SK-N-SH treated with all-trans-retinoic acid at 6 μM for 48 hours (cell line): ENCODE measurements around the gene SLC6A18.

Experiments used
- CSDC2 ChIP-seq: fragments of 250-450 bp; sonication (Bioruptor Pico); IDR thresholded peaks from 2 replicates; pipeline ENCODE4 v1.5.0; 2020; ENCODE audit warnings: mild to moderate bottlenecking, moderate library complexity
- PPARA ChIP-seq: fragments of 250-450 bp; sonication (Bioruptor Pico); IDR thresholded peaks from 2 replicates; pipeline ENCODE4 v1.5.0; 2020; ENCODE audit warnings: mild to moderate bottlenecking, borderline replicate concordance
- RARB ChIP-seq: fragments of 250-450 bp; sonication (Bioruptor Pico); IDR thresholded peaks from 2 replicates; pipeline ENCODE4 v1.8.0; 2021; ENCODE audit warnings: mild to moderate bottlenecking, moderate library complexity
- ZNF565 ChIP-seq: fragments of 450-650 bp; formaldehyde crosslinking; conservative IDR thresholded peaks from 2 replicates; pipeline ENCODE4 v1.5.0; 2020; ENCODE audit warnings: low read depth, mild to moderate bottlenecking, moderate library complexity
- ZNF70 ChIP-seq: fragments of 450-650 bp; formaldehyde crosslinking; IDR thresholded peaks from 2 replicates; pipeline ENCODE4 v1.5.0; 2020; ENCODE audit warnings: mild to moderate bottlenecking, moderate library complexity
- TF ChIP-seq, protein P1 (sequence below): fragments of 250-450 bp; sonication (Bioruptor Pico); IDR thresholded peaks from 2 replicates; pipeline ENCODE4 v1.5.1; 2021; ENCODE audit warnings: mild to moderate bottlenecking, moderate library complexity
- TF ChIP-seq, protein P2 (sequence below): fragments of 250-450 bp; sonication (Bioruptor Pico); IDR thresholded peaks from 2 replicates; pipeline ENCODE4 v1.8.0; 2020; ENCODE audit warnings: mild to moderate bottlenecking, moderate library complexity, borderline replicate concordance
- TF ChIP-seq, protein P3 (sequence below): fragments of 250-450 bp; sonication (Bioruptor Pico); IDR thresholded peaks from 2 replicates; pipeline ENCODE4 v1.5.1; 2020; ENCODE audit warnings: low read depth, mild to moderate bottlenecking, moderate library complexity

DNA sequence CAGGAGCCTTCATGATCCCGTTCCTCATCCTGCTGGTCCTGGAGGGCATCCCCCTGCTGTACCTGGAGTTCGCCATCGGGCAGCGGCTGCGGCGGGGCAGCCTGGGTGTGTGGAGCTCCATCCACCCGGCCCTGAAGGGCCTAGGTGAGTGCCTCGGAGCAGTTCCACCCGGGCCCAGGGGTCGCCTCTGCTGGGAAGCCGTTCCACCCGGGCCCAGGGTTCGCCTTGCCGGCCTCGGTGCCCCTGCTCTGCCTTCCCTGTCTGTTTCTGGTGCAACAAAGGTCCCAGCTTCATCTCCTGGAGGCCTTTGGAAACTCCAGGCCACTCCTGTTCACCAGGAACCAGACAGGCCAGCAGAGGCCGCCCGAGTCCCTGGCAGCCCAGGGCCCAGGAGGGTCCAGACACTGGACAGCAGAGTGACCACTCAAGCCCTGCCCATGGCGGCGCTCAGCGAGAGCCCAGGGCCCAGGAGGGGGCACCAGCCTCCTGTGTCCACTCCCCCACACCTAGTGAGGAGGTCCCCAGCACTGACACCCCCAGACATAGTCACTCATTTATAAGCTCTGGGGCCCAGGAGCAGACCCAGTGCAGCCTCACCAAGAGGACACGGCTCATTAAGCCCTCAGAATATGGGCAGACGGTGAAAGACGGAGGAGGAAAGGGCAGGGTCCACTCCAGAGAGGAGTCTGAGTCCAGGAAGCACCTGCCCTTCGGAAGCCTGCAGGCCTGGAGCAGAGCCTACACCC, 16.3 kb upstream of the SLC6A18 start:
- TF ChIP-seq RARB (CRISPR knock-in tag) (no peak), CSDC2 (no peak), ZNF70 (CRISPR knock-in tag) (no peak), PPARA (CRISPR knock-in tag) (no peak), ZNF565 (CRISPR knock-in tag) (no peak)
- TF ChIP-seq, protein P1, sequence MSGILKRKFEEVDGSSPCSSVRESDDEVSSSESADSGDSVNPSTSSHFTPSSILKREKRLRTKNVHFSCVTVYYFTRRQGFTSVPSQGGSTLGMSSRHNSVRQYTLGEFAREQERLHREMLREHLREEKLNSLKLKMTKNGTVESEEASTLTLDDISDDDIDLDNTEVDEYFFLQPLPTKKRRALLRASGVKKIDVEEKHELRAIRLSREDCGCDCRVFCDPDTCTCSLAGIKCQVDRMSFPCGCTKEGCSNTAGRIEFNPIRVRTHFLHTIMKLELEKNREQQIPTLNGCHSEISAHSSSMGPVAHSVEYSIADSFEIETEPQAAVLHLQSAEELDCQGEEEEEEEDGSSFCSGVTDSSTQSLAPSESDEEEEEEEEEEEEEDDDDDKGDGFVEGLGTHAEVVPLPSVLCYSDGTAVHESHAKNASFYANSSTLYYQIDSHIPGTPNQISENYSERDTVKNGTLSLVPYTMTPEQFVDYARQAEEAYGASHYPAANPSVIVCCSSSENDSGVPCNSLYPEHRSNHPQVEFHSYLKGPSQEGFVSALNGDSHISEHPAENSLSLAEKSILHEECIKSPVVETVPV = no peak
- TF ChIP-seq, protein P2, sequence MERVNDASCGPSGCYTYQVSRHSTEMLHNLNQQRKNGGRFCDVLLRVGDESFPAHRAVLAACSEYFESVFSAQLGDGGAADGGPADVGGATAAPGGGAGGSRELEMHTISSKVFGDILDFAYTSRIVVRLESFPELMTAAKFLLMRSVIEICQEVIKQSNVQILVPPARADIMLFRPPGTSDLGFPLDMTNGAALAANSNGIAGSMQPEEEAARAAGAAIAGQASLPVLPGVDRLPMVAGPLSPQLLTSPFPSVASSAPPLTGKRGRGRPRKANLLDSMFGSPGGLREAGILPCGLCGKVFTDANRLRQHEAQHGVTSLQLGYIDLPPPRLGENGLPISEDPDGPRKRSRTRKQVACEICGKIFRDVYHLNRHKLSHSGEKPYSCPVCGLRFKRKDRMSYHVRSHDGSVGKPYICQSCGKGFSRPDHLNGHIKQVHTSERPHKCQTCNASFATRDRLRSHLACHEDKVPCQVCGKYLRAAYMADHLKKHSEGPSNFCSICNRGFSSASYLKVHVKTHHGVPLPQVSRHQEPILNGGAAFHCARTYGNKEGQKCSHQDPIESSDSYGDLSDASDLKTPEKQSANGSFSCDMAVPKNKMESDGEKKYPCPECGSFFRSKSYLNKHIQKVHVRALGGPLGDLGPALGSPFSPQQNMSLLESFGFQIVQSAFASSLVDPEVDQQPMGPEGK (CRISPR knock-in tag) = no peak
- TF ChIP-seq, protein P3, sequence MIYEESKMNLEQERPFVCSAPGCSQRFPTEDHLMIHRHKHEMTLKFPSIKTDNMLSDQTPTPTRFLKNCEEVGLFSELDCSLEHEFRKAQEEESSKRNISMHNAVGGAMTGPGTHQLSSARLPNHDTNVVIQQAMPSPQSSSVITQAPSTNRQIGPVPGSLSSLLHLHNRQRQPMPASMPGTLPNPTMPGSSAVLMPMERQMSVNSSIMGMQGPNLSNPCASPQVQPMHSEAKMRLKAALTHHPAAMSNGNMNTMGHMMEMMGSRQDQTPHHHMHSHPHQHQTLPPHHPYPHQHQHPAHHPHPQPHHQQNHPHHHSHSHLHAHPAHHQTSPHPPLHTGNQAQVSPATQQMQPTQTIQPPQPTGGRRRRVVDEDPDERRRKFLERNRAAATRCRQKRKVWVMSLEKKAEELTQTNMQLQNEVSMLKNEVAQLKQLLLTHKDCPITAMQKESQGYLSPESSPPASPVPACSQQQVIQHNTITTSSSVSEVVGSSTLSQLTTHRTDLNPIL = no peak
